Caco-2 (cell line): ENCODE measurements around the gene PRDM4. TPM values are rescaled to one million over a fixed set of nuclear protein-coding genes. Genes with fewer than 3 reads are reported as not detected.
A peak's percentile ranks its signal among the peaks of the same experiment; 100 is the strongest.
"Not testable (repeated sequence)": the region's sequence is repeated elsewhere in the genome, so short reads cannot be mapped to it uniquely, and the experiment has no call there.

Experiments used
- BruUV-seq: library from RNA; stranded (reverse); fragments of 400-500 nt; replicated peaks from 2 replicates; lab custom pipeline; 2021; lab: Mats Ljungman, UMichigan
- CTCF ChIA-PET: fragments of 300-600 bp; sonication (Branson Sonifier 250); formaldehyde crosslinking; loops from one replicate; lab custom pipeline; 2022; ENCODE audit warnings: antibody characterized with exemption; lab: Charles Lee
- POLR2A ChIA-PET: fragments of 300-600 bp; sonication (Branson Sonifier 250); formaldehyde crosslinking; loops from one replicate; lab custom pipeline; 2022; ENCODE audit warnings: antibody characterized with exemption; lab: Charles Lee
- DNase-seq, 2 experiments: peaks; one replicate each; pipeline versions ENCODE4 v3.0.0 to v3.0.0-alpha.2; 2020 to 2022
- H3K27me3 ChIP-seq: replicated peaks from 2 replicates; pipeline ENCODE4 v1.6.0; 2011; ENCODE audit warnings: low read length; ENCODE audit not compliant: control insufficient read depth, insufficient read depth
- H3K36me3 ChIP-seq: 2 replicates; pipeline ENCODE4 v1.5.1; 2011; ENCODE audit warnings: low read length; ENCODE audit not compliant: control insufficient read depth, insufficient read depth
- H3K4me1 ChIP-seq: fragments of 250-450 bp; sonication (Bioruptor Pico); 2 replicates; pipeline ENCODE4 v1.5.1; 2020; ENCODE audit warnings: mild to moderate bottlenecking
- H3K4me3 ChIP-seq: 2 replicates; pipeline ENCODE4 v1.5.1; 2011; ENCODE audit warnings: low read depth, mild to moderate bottlenecking, control low read depth, low read length
- H3K9me3 ChIP-seq: fragments of 250-450 bp; sonication (Bioruptor Pico); 2 replicates; pipeline ENCODE4 v1.5.1; 2020; ENCODE audit warnings: mild to moderate bottlenecking, moderate library complexity
- H3K27ac Mint-ChIP-seq: one replicate; pipeline ENCODE4 v1.8.0; 2022; ENCODE audit warnings: mixed read lengths; ENCODE audit not compliant: unreplicated experiment
- H3K27me3 Mint-ChIP-seq: one replicate; pipeline ENCODE4 v1.8.0; 2022; ENCODE audit warnings: mixed read lengths; ENCODE audit not compliant: insufficient read depth, unreplicated experiment
- H3K36me3 Mint-ChIP-seq: one replicate; pipeline ENCODE4 v1.8.0; 2022; ENCODE audit warnings: mild to moderate bottlenecking, mixed read lengths; ENCODE audit not compliant: insufficient read depth, unreplicated experiment
- H3K4me1 Mint-ChIP-seq: one replicate; pipeline ENCODE4 v1.8.0; 2022; ENCODE audit warnings: low read depth, mixed read lengths; ENCODE audit not compliant: unreplicated experiment
- H3K4me3 Mint-ChIP-seq: one replicate; pipeline ENCODE4 v1.8.0; 2022; ENCODE audit warnings: mild to moderate bottlenecking, moderate library complexity, mixed read lengths; ENCODE audit not compliant: unreplicated experiment
- H3K9me3 Mint-ChIP-seq: one replicate; pipeline ENCODE4 v1.8.0; 2022; ENCODE audit warnings: mixed read lengths; ENCODE audit not compliant: unreplicated experiment
- intact Hi-C: fragments of 100-400 bp; cut with micrococcal nuclease; formaldehyde crosslinking; loops from one replicate; pipeline ENCODE4 v1.10.0; 2022; ENCODE audit not compliant: unreplicated experiment
- total RNA-seq: library from RNA; stranded (reverse); gene quantifications from 2 replicates; pipeline ENCODE4 v1.2.3, GENCODE V29; 2022
- TF ChIP-seq, protein P1 (sequence below), 2 experiments: fragments of 200-600 bp in 1 of 2; IDR thresholded peaks; 1 replicate in 1 of 2; 2 replicates in 1 of 2; pipeline versions ENCODE4 v1.5.1 to v1.8.0; 2011 to 2022; ENCODE audit warnings: antibody characterized with exemption in 1 of 2, control low read depth in 1 of 2, inconsistent platforms in 1 of 2, low read depth in 1 of 2, low read length in 1 of 2, mild to moderate bottlenecking in 1 of 2, moderate library complexity in 1 of 2; ENCODE audit not compliant: insufficient read depth in 1 of 2, severe bottlenecking in 1 of 2, unreplicated experiment in 1 of 2

The PRDM4 gene
- total RNA-seq, 1 experiment from 2014 or later = 19.4 TPM

- intact Hi-C loops = no loop called here
- Mint-ChIP-seq H3K9me3 (no peaks in the 10 kb centered on the region), H3K27me3 (no peaks in the 10 kb centered on the region), H3K4me1 (no peaks in the 10 kb centered on the region), H3K27ac (no peak overlapping the region), H3K36me3 (peaks cover 73% of the 10 kb centered on the region), H3K4me3 (no peak overlapping the region)
- Histone ChIP-seq H3K4me1 (no peaks in the 10 kb centered on the region), H3K27me3 (no peaks in the 10 kb centered on the region), H3K36me3 (0 out of 2 replicates have a peak, but pooled peaks cover 1% of the 10 kb centered on the region), H3K4me3 (no peak overlapping the region), H3K9me3 (no peaks in the 10 kb centered on the region)
- CTCF ChIA-PET = no interaction called here
- DNase-seq = no peak
- POLR2A ChIA-PET = no interaction called here
- BruUV-seq = no TSS peak
- TF ChIP-seq, protein P1, sequence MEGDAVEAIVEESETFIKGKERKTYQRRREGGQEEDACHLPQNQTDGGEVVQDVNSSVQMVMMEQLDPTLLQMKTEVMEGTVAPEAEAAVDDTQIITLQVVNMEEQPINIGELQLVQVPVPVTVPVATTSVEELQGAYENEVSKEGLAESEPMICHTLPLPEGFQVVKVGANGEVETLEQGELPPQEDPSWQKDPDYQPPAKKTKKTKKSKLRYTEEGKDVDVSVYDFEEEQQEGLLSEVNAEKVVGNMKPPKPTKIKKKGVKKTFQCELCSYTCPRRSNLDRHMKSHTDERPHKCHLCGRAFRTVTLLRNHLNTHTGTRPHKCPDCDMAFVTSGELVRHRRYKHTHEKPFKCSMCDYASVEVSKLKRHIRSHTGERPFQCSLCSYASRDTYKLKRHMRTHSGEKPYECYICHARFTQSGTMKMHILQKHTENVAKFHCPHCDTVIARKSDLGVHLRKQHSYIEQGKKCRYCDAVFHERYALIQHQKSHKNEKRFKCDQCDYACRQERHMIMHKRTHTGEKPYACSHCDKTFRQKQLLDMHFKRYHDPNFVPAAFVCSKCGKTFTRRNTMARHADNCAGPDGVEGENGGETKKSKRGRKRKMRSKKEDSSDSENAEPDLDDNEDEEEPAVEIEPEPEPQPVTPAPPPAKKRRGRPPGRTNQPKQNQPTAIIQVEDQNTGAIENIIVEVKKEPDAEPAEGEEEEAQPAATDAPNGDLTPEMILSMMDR (IDR thresholded peaks at IDR 0.05; ENCODE audit: insufficient read depth in 1 of 2, low read depth in 1 of 2, low read length in 1 of 2, severe bottlenecking in 1 of 2, unreplicated experiment in 1 of 2) = no peak
These were observed 58.8 kb downstream of the PRDM4 start for GRCh38 chr12:107702106-107702505.

GRCh38 chr12:107695772-107696171 is 65.2 kb downstream of the PRDM4 start:
- H3K4me3 Mint-ChIP-seq, H3K4me3 ChIP-seq, H3K27me3 Mint-ChIP-seq, CTCF ChIA-PET, H3K9me3 Mint-ChIP-seq, H3K4me1 ChIP-seq, H3K9me3 ChIP-seq, H3K27me3 ChIP-seq, BruUV-seq, H3K27ac Mint-ChIP-seq, H3K4me1 Mint-ChIP-seq, POLR2A ChIA-PET, H3K36me3 ChIP-seq: not testable (repeated sequence)
- TF ChIP-seq, protein P1 (IDR thresholded peaks at IDR 0.05; ENCODE audit: insufficient read depth in 1 of 2, low read depth in 1 of 2, low read length in 1 of 2, severe bottlenecking in 1 of 2, unreplicated experiment in 1 of 2) = peak; percentile 25 to 37
- H3K36me3 Mint-ChIP-seq = peaks cover 70% of the 10 kb centered on the region
- peak in 1 of 2 experiments; percentile 16 for DNase-seq
- intact Hi-C loops = loop anchor here (1.0 kb wide), 1 partner anchor 190 kb away; no protein-coding TSS in a partner anchor

DNA sequence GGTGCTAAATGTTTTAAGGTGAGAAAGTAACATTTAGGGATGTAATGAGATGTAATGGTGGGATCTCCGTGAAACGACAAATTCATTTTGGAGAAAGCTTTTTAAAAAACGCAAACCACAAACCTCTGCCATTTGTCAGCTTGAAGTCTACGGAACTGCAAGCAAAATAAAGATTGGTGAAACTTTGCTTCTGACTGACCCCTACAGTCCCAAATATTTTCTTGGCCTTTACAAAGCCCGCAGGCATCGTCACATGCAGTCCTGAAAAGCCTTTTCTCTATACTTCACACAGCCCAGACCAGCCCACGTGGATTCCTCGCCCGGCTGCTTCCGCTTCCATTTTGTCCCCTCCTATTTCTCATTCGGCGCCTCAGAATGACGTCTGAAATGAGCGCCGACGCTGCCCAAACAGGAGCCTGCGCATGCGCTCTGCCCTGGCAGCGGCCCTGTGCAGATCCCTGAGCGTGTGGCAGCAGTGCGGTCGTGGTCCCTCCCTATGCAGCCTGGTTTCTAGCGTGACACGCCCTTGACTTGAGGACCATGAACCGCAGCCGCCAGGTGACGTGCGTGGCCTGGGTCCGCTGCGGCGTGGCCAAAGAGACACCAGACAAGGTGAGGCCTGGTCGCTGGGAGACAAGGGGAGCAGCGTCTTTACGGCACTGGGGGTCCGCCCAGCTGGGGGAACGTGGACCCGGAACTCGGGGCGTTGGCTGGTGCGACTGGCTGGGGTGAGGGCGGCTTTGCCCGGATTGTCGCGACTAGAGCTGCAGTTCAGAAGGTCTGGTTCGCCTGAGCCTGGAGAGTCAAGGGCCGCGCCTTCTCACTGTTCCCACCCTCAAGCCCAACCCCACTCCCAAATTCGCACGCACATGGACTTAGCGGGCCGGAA is 75.3 kb downstream of the PRDM4 start, which contains the start of gene PWP1:
Gene PWP1, plus strand, starts transcription at position 440 of the 889 bp plus-strand sequence. Its CDS starts 101 bp downstream, at position 541.
- H3K4me1 Mint-ChIP-seq = no peaks in the 10 kb centered on the region
- no peaks in the 10 kb centered on the region for H3K27me3 Mint-ChIP-seq
- intact Hi-C loops = no loop called here
- DNase-seq = peak; percentile 95 to 96
- BruUV-seq = TSS peak; percentile 60
- peaks cover 7% of the 10 kb centered on the region for H3K4me1 ChIP-seq
- no peaks in the 10 kb centered on the region for H3K36me3 ChIP-seq
- H3K4me3 ChIP-seq = peak within 1 kb of the TSS; percentile 62
- no peaks in the 10 kb centered on the region for H3K9me3 Mint-ChIP-seq
- peaks cover 34% of the 10 kb centered on the region for H3K36me3 Mint-ChIP-seq
- no peaks in the 10 kb centered on the region for H3K27me3 ChIP-seq
- TF ChIP-seq, protein P1 (IDR thresholded peaks at IDR 0.05; ENCODE audit: insufficient read depth in 1 of 2, low read depth in 1 of 2, low read length in 1 of 2, severe bottlenecking in 1 of 2, unreplicated experiment in 1 of 2) = no peak
- H3K27ac Mint-ChIP-seq = peak within 1 kb of the TSS; percentile 97
- peak within 1 kb of the TSS; percentile 76 for H3K4me3 Mint-ChIP-seq
- no peaks in the 10 kb centered on the region for H3K9me3 ChIP-seq
- CTCF ChIA-PET = interaction anchor here (0.6 kb wide), 1 partner anchor 14 kb away, joined by 7 read pairs; no protein-coding TSS in a partner anchor
- POLR2A ChIA-PET = no interaction called here
